Activated T-cell treated with anti-CD3 and anti-CD28 coated beads for 4 hours (primary cell): Measurements from ENCODE around the gene RIT1.

ENCODE experiments used
- DNase-seq: peaks from one replicate; pipeline ENCODE4 v3.0.0-alpha.2; 2020

Gene RIT1

DNA sequence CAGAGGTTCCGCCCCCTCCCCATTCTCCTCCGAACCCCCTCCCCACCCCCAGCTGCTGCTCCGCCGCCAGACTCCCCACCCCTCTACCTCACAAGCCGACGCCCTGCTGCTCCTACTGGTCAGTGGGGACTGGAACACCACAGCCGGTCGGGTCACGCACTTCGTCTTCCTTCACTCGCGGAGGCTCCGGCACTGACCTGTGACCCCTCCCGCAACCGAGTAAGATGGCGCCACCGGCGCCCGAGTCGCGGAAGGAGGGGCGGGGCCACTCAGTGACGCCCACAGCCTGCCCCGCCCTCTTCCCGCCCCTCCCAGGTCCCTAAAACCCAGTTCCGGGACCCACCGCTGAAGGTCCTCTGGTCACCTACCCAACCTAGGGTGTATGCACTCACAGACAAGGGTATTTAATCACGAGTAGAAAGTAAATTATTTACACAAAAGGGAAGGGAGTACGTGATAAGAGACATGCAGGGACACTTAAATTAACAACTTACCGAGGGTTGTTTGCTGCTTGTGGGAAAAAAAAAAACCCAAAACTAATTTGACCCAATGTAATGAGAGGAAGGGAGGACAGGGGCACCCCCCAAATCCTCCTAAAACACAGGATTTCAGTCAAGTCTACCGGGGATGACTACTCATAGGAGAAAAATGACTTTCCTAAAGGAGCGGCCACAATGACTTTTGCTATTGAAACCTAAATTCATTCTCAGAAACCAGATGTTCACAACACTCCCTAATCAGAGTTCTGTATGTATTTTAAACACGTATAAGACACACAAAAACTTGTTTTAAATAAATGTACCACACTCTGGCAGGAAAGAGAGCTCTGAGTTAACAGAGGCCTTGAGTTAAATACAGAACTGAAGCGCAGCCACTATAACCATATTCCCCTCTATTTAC lies at the start of gene RIT1:
TSS of gene RIT1 (minus strand) at position 194 of the 900 bp plus-strand sequence. CDS start 588 bp downstream, outside the sequence.
- DNase-seq = peak; percentile 76

DNA sequence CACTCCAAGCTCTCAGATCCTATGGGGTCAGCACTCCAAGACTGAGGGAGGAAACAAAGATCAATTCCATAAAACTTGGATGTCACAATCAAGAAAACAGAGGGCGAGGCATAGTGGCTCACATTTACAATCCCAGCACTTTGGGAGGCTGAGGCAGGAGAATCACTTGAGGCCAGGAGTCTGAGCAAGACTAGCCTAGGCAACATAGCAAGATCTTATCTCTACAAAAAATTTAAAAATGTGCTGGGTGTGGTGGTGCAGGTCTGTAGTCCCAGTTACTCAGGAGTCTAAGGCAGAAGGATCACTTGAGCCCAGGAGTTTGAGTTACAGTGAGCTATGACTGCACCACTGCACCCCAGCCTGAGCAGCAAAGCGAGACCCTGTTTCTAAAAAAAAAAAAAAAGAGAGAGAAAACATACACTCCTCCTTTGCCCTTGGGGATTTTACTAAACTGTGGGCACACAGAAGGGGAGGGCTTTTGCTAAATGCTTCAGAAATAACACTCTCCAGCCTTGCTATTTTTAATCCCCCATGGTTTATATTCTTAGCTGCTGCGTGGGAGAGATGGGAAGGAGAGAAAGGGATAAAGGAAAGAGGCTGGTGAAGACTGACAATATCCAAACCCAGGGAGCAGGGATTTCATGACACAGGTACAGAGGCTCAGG lies 49.1 kb upstream of the RIT1 start:
- no peak for DNase-seq

- no peak for DNase-seq
Observed at GRCh38 chr1:155957411-155957915, 46.3 kb upstream of the RIT1 start.

DNA sequence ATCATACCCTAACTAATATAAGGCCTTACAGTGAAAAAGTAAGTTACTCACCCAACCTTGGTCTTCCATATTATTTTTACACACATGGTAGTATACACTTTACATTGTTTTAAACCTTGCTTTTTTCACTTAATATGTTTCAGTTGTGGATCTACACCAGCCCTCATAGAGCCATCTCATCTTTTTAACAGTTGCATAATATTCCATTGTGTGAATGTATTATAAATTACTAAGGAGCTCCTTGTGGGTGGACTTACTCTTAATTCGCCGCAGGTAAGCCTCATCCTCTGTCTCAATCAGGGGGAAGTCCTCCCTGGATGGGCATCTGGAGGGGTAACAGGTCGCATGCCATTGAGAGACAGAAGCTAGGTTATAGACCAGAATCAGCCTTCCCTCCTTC lies 43.5 kb upstream of the RIT1 start:
- DNase-seq = no peak

DNA sequence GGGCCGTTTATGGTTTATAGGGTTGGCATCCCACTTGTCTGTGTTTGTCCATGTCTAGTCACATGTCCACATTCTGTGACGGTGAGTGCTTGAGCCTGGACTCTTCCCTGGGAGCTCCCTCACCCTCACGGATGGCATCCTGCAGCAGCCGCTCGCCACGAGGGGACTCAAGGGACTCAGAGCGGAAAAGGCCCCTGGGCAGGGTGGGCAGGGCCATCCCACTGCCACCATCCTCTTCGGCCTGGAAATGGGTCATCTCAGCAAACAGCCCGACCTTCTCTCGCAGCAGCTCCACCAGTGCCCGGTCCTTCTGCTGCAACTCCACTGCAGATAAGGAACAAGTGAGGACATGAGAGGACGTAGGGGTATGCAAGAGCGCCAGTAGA lies 41.3 kb upstream of the RIT1 start:
- no peak for DNase-seq

DNA sequence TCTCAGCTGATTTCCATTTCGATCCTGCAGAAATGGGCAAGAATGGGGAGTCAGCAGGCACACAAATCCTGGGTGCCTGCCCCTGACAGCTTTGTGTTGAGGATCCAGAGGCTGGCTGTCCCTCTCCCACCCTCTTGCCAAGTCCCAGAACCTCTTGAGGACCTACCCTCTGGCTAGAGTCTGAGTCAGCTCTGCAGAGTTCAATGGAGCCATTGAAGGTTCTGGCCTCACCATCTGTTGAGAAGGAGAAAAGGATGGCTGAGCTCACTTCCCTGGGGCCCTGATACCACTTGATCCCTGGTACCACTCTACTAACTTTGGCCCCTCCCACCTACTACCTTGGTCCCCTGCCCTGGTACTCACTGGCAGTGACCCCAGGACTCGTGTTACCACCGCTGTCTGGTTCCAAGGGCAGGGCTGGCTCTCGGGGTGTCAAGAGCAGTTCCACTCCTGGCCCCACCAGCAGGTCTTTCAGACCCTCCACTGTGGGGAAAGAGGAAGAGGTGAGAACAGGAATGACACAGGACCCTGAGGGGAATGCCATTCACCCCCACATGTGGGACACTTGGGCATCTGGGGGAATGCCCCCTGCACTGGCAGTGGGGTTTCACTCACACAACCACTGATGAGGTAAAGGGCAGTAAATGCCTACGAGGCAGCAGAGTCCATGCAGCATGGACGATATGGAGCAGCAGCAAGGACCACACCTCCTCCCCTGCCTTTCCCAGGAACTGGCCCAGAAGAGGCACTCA lies 40.8 kb upstream of the RIT1 start:
- no peak for DNase-seq

- DNase-seq = no peak
Observed at GRCh38 chr1:155950829-155951228, 39.7 kb upstream of the RIT1 start.

DNA sequence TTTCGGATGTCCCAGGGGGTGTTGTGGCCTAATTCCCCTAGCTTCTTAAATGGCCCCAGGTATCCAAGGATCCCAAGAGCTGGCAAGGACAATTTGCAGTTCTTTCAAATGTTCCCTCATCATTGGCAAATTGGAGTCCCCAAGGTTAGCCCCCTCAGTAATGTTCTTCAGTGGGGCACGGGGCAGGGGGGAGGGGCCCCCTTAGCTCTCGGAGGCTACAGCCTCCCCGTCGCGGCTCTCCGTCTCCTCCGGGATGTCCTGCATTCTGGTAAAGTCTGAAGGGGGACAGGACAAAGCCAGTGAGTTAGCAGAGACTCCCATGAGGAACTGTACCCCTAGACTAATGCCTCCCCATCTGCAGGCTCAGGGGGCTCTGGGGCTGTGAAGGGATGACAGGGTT lies 36.6 kb upstream of the RIT1 start:
- DNase-seq = no peak

DNA sequence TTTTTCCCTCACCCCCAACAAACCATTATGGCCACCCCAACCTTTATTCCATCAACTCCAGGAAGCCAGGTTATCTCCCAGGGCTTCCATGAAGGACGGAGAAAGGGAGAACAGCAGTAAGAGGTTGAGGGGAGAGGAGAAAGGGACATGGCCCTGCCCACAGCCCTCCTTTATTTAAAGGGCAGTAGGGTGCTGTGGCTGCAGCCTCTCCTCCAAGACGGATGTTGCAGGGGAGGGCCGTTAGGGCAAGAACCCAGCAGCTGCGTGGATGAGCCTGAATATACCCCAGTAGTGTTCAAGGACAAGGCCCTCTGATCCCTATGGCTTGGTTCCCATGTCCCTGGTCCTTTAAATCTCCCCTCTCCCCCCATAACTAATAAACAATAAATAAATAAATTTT lies 36.1 kb upstream of the RIT1 start:
- DNase-seq = no peak

DNA sequence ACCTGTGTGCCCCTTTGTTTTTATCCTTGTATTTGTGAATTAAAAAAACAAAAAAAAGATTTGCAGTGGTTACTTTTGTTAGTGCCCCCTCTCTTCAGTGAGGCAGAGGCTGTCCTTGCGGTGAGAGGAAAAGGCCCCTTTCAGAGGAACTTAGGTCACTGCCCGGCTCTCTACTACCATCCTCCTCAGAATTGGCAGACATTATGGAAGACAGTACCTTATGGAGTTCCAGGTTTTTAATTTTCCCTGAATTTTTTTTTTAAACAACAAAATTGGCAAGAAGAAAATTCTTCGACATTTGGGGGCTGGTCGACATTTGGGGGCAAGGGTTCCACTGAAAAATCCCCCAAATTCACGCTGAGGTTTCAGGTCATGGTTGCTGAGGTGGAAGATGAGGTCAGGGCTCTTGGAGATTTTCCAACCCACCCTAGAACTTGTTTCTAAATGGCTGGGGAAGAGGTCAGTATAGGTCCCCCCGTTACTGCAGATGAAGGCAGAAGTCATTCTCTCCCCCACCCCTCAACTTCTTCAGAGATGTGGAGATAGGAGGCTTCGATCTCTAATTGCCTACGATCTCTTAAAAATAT lies 35.6 kb upstream of the RIT1 start:
- no peak for DNase-seq

GRCh38 chr1:155944444-155944799 lies 33.3 kb upstream of the RIT1 start:
- DNase-seq = no peak

GRCh38 chr1:155942578-155943141 lies 31.5 kb upstream of the RIT1 start:
- no peak for DNase-seq

DNA sequence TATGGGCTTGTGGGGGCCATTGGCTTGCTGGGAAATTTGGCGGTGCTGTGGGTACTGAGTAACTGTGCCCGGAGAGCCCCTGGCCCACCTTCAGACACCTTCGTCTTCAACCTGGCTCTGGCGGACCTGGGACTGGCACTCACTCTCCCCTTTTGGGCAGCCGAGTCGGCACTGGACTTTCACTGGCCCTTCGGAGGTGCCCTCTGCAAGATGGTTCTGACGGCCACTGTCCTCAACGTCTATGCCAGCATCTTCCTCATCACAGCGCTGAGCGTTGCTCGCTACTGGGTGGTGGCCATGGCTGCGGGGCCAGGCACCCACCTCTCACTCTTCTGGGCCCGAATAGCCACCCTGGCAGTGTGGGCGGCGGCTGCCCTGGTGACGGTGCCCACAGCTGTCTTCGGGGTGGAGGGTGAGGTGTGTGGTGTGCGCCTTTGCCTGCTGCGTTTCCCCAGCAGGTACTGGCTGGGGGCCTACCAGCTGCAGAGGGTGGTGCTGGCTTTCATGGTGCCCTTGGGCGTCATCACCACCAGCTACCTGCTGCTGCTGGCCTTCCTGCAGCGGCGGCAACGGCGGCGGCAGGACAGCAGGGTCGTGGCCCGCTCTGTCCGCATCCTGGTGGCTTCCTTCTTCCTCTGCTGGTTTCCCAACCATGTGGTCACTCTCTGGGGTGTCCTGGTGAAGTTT lies 30.8 kb upstream of the RIT1 start:
- DNase-seq = no peak

DNA sequence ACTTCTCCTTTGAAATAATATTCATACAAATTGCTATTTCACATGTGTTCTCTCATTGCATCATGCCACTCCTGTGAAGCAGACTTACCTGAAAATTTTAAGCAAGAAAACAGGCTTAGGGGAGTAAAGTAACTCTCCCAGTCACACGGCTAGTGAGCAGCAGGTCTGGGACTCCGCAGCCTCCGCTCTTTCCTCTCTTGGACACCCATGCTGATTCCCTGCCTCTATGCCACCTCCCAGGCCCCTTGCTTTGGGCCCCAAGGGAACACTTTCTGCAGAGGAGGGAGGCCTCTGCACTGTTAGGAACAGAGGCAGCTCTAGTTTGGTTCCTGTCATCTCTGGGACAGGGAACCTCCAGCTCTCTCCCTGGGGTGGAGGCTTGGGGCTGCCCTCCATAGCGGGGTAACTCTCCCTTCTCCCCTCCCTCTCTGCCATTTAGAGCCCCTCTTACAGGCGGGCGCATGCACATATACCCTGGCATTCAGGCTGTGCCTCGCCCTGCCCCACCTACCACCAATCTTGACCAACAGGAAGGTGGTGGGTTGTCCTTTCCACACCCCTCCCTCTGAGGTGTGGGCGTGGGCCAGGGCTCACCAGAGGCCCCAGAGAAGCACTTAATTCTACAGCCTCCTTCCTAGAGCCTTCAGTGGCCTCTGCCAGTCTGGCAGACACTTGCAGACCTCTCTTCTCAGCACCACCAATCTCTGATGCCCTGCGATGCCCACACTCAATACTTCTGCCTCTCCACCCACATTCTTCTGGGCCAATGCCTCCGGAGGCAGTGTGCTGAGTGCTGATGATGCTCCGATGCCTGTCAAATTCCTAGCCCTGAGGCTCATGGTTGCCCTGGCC lies 30.1 kb upstream of the RIT1 start, which contains the start of gene RXFP4:
TSS of gene RXFP4 (plus strand) at position 646 of the 852 bp plus-strand sequence. CDS start at position 718, 72 bp downstream.
- no peak for DNase-seq

DNA sequence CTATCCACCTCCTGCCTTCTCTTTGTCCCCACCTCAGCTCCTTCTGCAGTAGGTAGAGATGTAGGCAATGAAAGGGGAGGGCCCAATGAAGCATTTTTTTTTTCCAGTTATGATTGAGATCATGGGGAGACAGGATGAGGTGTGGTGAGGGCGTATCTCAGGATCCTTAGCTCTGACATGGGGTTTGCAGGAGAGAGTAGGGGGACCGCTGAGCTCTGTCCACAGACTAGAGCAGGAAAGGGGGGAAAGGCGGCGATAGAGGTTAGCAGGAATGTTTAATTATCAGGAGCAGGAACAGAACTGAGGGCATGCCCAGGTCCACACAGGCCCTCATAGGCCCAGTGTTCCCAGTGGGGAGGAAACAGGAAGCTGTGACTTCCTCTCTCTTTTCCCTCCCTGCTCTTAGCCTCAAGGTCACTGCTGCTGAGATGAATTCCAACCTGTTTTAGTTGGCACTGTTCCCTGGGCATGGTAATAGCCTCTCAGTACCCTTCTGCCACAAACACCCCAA lies 29.4 kb upstream of the RIT1 start:
- DNase-seq = no peak

GRCh38 chr1:155938220-155938627 lies 27.1 kb upstream of the RIT1 start:
- no peak for DNase-seq

DNA sequence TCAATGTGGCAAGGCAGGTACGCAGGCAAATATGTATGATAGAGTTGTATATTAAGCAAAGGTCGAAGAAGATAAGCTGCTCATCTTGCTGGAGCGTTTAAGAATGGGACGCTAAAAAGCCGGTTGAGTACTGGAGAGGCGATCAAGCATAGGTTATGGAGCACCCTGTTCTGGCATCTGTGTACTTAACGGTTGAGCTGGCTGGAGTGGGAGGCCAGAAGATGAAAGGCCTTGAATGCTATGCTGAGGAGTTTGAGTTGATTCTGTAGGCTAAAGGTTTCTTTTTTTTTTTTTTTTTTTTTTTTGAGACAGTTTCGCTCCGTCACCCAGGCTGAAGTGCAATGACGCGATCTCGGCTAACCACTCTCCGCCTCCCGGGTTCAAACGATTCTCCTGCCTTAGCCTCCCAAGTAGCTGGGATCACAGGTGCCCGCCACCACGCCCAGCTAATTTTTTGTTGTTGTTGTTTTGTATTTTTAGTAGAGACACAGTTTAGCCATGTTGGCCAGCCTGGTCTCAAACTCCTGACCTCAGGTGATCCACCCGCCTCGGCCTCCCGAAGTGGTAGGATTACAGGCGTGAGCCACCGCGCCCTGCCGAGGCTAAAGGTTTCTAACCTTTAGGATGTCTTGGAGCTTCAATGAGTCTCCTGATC lies 23.9 kb upstream of the RIT1 start:
- DNase-seq = no peak

- DNase-seq = peak; percentile 89
Observed at GRCh38 chr1:155934097-155934935, 23.2 kb upstream of the RIT1 start, which contains the start of gene KHDC4. Gene KHDC4 (minus strand): TSS chr1:155934413. CDS start chr1:155934373, 40 bp downstream.

DNA sequence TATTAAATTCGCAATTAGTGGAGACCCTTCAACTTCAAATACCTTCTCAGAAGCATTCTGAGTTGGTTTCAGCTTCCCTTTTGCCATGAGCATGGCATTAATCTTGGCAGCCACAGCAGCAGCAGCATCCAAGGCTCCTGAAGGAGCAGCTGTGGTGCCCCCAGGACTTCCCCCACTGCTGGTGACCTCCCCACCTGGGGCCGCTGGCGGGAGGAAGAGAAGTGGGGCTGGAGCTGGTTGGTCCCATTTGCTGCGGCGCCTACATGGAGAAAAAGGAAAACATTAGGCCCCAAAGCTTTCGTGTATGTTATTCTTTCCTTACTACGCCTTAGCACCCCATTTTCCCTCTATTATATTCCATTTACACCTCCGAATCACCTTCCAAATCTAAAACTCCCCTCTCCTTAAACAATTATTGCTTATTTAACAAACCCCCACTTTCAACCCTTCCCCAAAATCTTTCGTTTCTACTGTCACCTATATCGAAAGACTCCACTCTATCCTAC lies 22.5 kb upstream of the RIT1 start:
- DNase-seq = no peak
